H9 (cell line): ENCODE data around the gene WDR27. TPM values are rescaled to one million over a fixed set of nuclear protein-coding genes. Genes with fewer than 3 reads are reported as not detected.

Experiments used
- DNase-seq: peaks from one replicate; pipeline ENCODE4 v3.0.0-alpha.2; 2017
- H2AFZ ChIP-seq: one replicate; pipeline ENCODE4 v1.6.1; 2013; ENCODE audit warnings: mild to moderate bottlenecking, low read length, control low read depth, moderate library complexity
- H2AK5ac ChIP-seq: 2 replicates; pipeline ENCODE4 v1.6.1; 2013; ENCODE audit warnings: low read length, control low read depth, mixed read lengths; ENCODE audit not compliant: insufficient read length
- H2BK120ac ChIP-seq: one replicate; pipeline ENCODE4 v1.6.1; 2013; ENCODE audit warnings: low read depth, mild to moderate bottlenecking, low read length, control low read depth, inconsistent platforms; ENCODE audit not compliant: poor library complexity, severe bottlenecking
- H2BK12ac ChIP-seq: 2 replicates; pipeline ENCODE4 v1.6.1; 2013; ENCODE audit warnings: low read length, control low read depth, mixed read lengths, low read depth; ENCODE audit not compliant: insufficient read length
- H2BK15ac ChIP-seq: 2 replicates; pipeline ENCODE4 v1.6.1; 2013; ENCODE audit warnings: low read depth, low read length, control low read depth
- H2BK20ac ChIP-seq: one replicate; pipeline ENCODE4 v1.6.1; 2013; ENCODE audit warnings: low read depth, mild to moderate bottlenecking, low read length, control low read depth, inconsistent platforms; ENCODE audit not compliant: poor library complexity, severe bottlenecking
- H2BK5ac ChIP-seq: 2 replicates; pipeline ENCODE4 v1.6.1; 2013; ENCODE audit warnings: low read length, control low read depth, mixed read lengths; ENCODE audit not compliant: insufficient read length
- H3K14ac ChIP-seq: 2 replicates; pipeline ENCODE4 v1.6.1; 2013; ENCODE audit warnings: low read length, control low read depth; ENCODE audit not compliant: insufficient read depth
- H3K18ac ChIP-seq: 2 replicates; pipeline ENCODE4 v1.6.1; 2013; ENCODE audit warnings: low read depth, mild to moderate bottlenecking, mixed read lengths, low read length, control low read depth; ENCODE audit not compliant: insufficient read length
- H3K23ac ChIP-seq: 2 replicates; pipeline ENCODE4 v1.6.1; 2013; ENCODE audit warnings: low read length, control low read depth, mixed read lengths, low read depth; ENCODE audit not compliant: insufficient read length
- H3K23me2 ChIP-seq: 2 replicates; pipeline ENCODE4 v1.6.1; 2013; ENCODE audit warnings: low read depth, mild to moderate bottlenecking, mixed read lengths, low read length, control low read depth; ENCODE audit not compliant: insufficient read length, poor library complexity, severe bottlenecking
- H3K27ac ChIP-seq: 2 replicates; pipeline ENCODE4 v1.5.1; 2013; ENCODE audit warnings: low read length, control low read depth, mixed read lengths, low read depth; ENCODE audit not compliant: insufficient read length
- H3K27me3 ChIP-seq: 2 replicates; pipeline ENCODE4 v1.6.1; 2013; ENCODE audit warnings: low read length, control low read depth, inconsistent platforms; ENCODE audit not compliant: insufficient read depth
- H3K4ac ChIP-seq: 2 replicates; pipeline ENCODE4 v1.6.1; 2013; ENCODE audit warnings: low read depth, mild to moderate bottlenecking, control low read depth, inconsistent platforms, low read length, moderate library complexity
- H3K4me1 ChIP-seq: 2 replicates; pipeline ENCODE4 v1.6.1; 2013; ENCODE audit warnings: low read length, control low read depth, inconsistent platforms; ENCODE audit not compliant: insufficient read depth
- H3K4me2 ChIP-seq: 2 replicates; pipeline ENCODE4 v1.6.1; 2013; ENCODE audit warnings: low read length, control low read depth, mixed read lengths; ENCODE audit not compliant: insufficient read length, insufficient read depth
- H3K56ac ChIP-seq: 2 replicates; pipeline ENCODE4 v1.6.1; 2013; ENCODE audit warnings: low read depth, mild to moderate bottlenecking, mixed read lengths, low read length, control low read depth; ENCODE audit not compliant: insufficient read length
- H3K79me1 ChIP-seq: 2 replicates; pipeline ENCODE4 v1.6.1; 2013; ENCODE audit warnings: low read depth, mild to moderate bottlenecking, moderate library complexity, low read length, control low read depth, inconsistent platforms; ENCODE audit not compliant: insufficient read depth, poor library complexity, severe bottlenecking
- H3K79me2 ChIP-seq: 2 replicates; pipeline ENCODE4 v1.6.1; 2013; ENCODE audit warnings: low read length, control low read depth, inconsistent platforms; ENCODE audit not compliant: insufficient read depth
- H3K9ac ChIP-seq: 2 replicates; pipeline ENCODE4 v1.6.1; 2013; ENCODE audit warnings: low read length, control low read depth, mixed read lengths; ENCODE audit not compliant: insufficient read length; ENCODE audit errors: extremely low read depth
- H3K9me3 ChIP-seq: one replicate; pipeline ENCODE4 v1.6.1; 2013; ENCODE audit warnings: low read depth, low read length, inconsistent platforms; ENCODE audit not compliant: control insufficient read depth
- H3T11ph ChIP-seq: one replicate; pipeline ENCODE4 v1.6.1; 2013; ENCODE audit warnings: mild to moderate bottlenecking, low read length, control low read depth, inconsistent platforms
- H4K20me1 ChIP-seq: one replicate; pipeline ENCODE4 v1.6.1; 2013; ENCODE audit not compliant: control insufficient read depth, insufficient read length, insufficient read depth
- H4K5ac ChIP-seq: 2 replicates; pipeline ENCODE4 v1.6.1; 2013; ENCODE audit warnings: low read depth, mild to moderate bottlenecking, mixed read lengths, low read length, control low read depth; ENCODE audit not compliant: insufficient read length
- H4K8ac ChIP-seq: replicated peaks from 2 replicates; pipeline ENCODE4 v1.6.1; 2013; ENCODE audit warnings: low read length, control low read depth, mixed read lengths, low read depth; ENCODE audit not compliant: insufficient read length
- H4K91ac ChIP-seq: 2 replicates; pipeline ENCODE4 v1.6.1; 2013; ENCODE audit warnings: low read depth, mild to moderate bottlenecking, moderate library complexity, mixed read lengths, low read length, control low read depth; ENCODE audit not compliant: insufficient read length
- H3K27ac Mint-ChIP-seq, 3 experiments: 2 replicates in 2 of 3; 3 replicates in 1 of 3; pipeline ENCODE4 v1.8.0; 2020 to 2021; ENCODE audit warnings: mixed read lengths in 3 of 3, mild to moderate bottlenecking in 1 of 3, moderate library complexity in 1 of 3
- H3K27me3 Mint-ChIP-seq: 2 replicates; pipeline ENCODE4 v1.8.0; 2021; ENCODE audit warnings: low read depth, mild to moderate bottlenecking, moderate library complexity, mixed read lengths
- H3K36me3 Mint-ChIP-seq, 3 experiments: 2 replicates in 2 of 3; 3 replicates in 1 of 3; pipeline ENCODE4 v1.8.0; 2020 to 2021; ENCODE audit warnings: low read depth in 3 of 3, mixed read lengths in 3 of 3; ENCODE audit not compliant: insufficient read depth in 1 of 3
- H3K4me1 Mint-ChIP-seq, 2 experiments: 2 replicates each; pipeline ENCODE4 v1.8.0; 2020; ENCODE audit warnings: mixed read lengths in 2 of 2
- H3K4me3 Mint-ChIP-seq, 2 experiments: 2 replicates in 1 of 2; 3 replicates in 1 of 2; pipeline ENCODE4 v1.8.0; 2020 to 2021; ENCODE audit warnings: mild to moderate bottlenecking in 2 of 2, mixed read lengths in 2 of 2, moderate library complexity in 1 of 2
- H3K9me3 Mint-ChIP-seq, 2 experiments: 2 replicates in 1 of 2; 3 replicates in 1 of 2; pipeline ENCODE4 v1.8.0; 2020; ENCODE audit warnings: mild to moderate bottlenecking in 2 of 2, mixed read lengths in 2 of 2, moderate library complexity in 1 of 2
- CTCF ChIP-seq: fragments of 200-600 bp; sonication (generic); conservative IDR thresholded peaks from 3 replicates; pipeline ENCODE4 v1.8.0; 2021; ENCODE audit warnings: antibody characterized with exemption, mild to moderate bottlenecking
- WGBS: extraction: QIAGEN DNeasy Blood & Tissue Kit; methylation state at CpG from one replicate; pipeline ENCODE4 v1.1.7; 2013; ENCODE audit warnings: missing lambda C conversion rate, low lambda C conversion rate, mixed read lengths; ENCODE audit not compliant: insufficient read length; ENCODE audit errors: extremely low coverage; 5-methylcytosine and 5-hydroxymethylcytosine counted together
- total RNA-seq: library from RNA; stranded (reverse); gene quantifications from 2 replicates; pipeline ENCODE4 v1.2.1, GENCODE V29; 2021

WDR27 gene
- total RNA-seq, 1 experiment from 2014 or later = 48.7 TPM

- WGBS = no CpG with 5 or more reads among the region's 15 CpGs
- DNase-seq = peak; percentile 25
- H3K4me3 Mint-ChIP-seq = no peak overlapping the region
- Histone ChIP-seq H3K4ac (no peak overlapping the region), H4K5ac (no peak overlapping the region), H2AK5ac (no peak overlapping the region), H2AFZ (no peak overlapping the region), H3K4me2 (no peak overlapping the region), H2BK15ac (no peak overlapping the region), H3K14ac (no peak overlapping the region; the same call in 1 of the 2 replicates), H4K20me1 (no peaks in the 10 kb centered on the region), H3K56ac (no peak overlapping the region), H2BK20ac (no peak overlapping the region), H3K79me1 (no peaks in the 10 kb centered on the region), H3K18ac (no peak overlapping the region), H3K9ac (no peak overlapping the region), H2BK5ac (no peak overlapping the region), H4K91ac (no peak overlapping the region), H4K8ac (no peak overlapping the region), H2BK120ac (no peak overlapping the region), H3K4me1 (no peaks in the 10 kb centered on the region), H3K79me2 (no peaks in the 10 kb centered on the region), H3K27ac (no peak overlapping the region), H3K23ac (no peak overlapping the region), H3T11ph (no peak overlapping the region), H2BK12ac (no peak overlapping the region), H3K23me2 (no peaks in the 10 kb centered on the region), H3K9me3 (no peaks in the 10 kb centered on the region), H3K27me3 (no peaks in the 10 kb centered on the region)
- H3K36me3 Mint-ChIP-seq = peaks cover 28 to 82% (median 60%) of the 10 kb centered on the region in 3 experiments
- TF ChIP-seq CTCF = no peak
- peaks cover 10 to 11% of the 10 kb centered on the region in 2 experiments for H3K4me1 Mint-ChIP-seq
- no peaks in the 10 kb centered on the region; a peak in 2 of 5 replicates for H3K9me3 Mint-ChIP-seq
- H3K27me3 Mint-ChIP-seq = no peaks in the 10 kb centered on the region
- H3K27ac Mint-ChIP-seq = peak overlapping the region in 2 of 3 experiments; percentile 7 to 90; a peak in 3 of 7 replicates
These were observed 33.5 kb downstream of the WDR27 start for GRCh38 chr6:169668203-169668847.
